Measurements from ENCODE around the gene SNAI3.

The SNAI3 gene

DNA sequence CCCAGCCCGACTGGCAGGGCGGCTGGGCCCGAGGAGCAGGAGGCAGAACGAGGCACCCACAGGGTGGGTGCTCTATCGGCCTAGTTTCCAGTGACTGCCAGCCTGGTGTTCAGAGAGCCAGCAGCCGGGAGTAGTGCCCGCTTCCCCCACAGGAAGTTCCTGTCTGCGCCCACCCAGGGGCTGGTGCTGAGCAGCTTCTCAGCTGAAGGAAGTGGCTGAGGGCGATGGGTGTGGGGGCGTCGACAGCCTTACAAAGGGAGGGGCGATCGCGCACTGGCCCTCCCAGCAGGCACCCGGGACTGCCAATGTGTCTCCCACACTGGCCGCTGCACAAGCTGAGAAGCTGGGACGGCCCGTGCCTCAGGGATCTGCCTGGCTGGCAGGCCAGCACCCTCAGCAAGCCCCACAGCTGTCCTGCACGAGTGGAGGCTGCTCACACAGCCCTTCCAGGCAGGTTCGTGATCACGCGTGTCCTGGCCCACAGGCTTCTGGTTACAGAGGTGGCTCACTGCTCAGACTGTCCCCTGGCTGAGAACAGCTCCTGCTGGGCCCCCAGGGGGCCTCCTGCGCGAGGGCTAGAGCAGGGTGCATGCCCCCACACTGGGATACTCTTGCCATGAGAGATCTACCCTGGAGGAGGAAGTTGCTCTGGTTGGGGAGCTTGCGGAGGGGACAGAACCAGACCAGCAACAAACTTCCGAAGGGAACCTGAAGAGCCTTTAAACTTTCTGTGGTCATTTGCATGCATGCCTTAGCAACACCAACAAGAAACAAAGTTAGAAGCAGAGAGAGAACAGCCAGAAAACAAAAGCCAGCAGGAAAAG, 17.4 kb upstream of the SNAI3 start:
- DNase-seq: no peak

- DNase-seq: no peak
Measured at GRCh38 chr16:88702371-88703210, 16.3 kb upstream of the SNAI3 start.

DNA sequence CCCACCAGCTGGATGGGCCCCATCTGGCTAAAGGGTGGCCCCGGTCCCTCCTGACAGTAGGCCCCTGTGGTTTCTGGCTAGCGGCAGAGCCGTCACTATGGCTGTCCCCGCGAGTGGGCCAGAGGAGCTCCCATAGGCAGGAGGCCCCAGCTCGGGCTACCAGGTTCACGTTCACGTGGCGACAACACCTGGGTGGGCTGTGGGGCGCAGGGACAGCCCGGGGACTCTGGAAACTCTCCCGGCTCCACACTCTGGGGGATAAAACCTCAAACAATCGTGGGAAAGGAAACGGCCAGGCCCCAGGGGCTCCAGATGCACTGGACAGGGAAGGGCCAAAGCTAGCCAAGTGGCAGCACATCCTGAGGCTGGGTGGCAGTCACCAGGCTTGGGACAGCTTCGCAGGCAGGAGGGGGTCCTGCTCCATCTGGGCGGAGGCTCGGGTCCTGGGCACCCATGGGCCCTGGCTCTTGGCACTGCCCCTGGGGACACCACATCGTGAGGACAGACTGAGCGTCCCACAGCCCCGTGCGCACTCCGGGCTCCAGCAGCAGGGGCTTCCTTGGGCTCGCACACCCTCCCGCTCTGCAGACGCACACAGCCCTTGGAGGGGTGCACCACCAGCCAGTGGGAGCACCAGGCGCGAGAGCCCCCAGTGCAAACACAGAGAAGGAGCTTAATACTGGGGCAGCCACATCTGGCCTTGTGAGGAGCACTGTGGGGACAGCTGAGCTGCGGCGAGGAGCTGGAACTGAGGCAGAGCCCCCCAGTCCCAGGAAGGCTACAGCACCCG, 15.5 kb upstream of the SNAI3 start:
- no peak for DNase-seq

GRCh38 chr16:88700636-88701482, 14.6 kb upstream of the SNAI3 start:
- no peak for DNase-seq

DNA sequence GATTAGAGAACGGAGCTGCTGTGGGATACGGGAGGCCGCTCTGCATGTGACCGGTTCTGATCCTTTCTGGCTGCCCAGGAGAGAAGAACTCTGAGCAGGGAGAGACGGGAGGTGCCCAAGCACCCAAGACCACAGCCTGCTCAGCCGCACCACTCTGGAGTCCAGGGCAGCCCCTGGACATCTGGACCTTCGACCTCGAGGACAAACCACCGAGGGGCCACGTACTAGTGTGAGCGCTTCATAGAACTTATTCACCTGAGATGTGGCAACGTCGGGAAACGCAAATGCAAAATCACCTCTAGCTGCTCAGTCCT, 14.0 kb upstream of the SNAI3 start:
- no peak for DNase-seq

- DNase-seq: no peak
Measured at GRCh38 chr16:88699180-88699579, 12.9 kb upstream of the SNAI3 start.

DNA sequence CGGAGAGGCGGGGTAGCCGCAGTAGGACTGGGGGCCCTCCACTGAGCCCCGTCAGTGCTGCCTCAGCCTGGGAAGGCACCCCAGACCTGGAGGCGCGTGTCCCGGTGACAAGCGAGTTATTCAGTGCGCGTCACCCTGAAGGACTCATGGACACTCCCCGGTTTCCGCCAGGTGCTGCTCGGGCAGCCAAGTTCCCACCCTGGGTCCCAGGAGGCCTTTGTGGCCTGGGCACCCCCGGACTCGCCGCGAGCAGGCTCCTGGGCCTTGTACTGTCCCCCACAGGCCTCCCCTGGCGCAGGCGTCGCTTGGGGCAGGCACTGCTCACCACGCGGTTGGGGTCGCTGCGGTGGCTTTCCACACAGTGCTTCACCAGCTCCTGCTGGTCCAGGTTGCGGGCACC, 12.3 kb upstream of the SNAI3 start:
- DNase-seq: no peak

GRCh38 chr16:88697831-88698615, 11.7 kb upstream of the SNAI3 start:
- no peak for DNase-seq

DNA sequence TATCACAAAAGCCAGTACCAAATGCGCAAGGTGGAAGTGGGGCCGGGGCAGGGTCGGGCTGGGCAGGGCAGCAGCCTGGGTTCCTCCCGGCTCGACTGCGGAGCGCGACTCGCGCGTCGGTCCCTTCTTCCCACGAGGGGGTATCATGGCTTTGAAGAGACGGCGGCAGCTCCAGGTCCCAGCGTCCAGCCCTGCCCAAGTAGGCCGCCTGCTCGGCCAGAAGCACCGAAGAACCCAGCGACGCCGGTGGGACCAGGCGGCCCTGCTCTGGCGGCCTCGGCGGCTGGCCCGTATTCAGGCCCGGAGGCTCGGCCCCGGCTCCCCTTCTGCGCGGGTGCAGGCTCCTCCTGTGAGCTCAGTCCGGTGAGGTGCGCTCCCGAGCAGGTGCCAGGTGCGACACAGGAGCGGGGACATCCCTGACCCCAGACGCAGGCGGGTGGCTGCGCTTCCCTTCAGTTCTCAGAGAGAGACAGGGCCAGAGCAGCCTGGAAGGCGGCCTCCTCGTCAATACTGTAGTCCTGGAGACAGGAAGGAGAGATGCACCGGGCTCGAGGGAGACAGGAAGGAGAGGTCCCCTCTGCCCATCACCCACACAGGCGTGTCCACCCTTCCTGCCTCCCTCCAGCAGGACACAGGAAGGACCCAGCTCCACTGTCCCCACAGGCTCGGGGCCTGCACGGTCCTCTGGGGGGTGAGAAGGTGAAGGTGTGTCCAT, 11.0 kb upstream of the SNAI3 start:
- DNase-seq: no peak

DNA sequence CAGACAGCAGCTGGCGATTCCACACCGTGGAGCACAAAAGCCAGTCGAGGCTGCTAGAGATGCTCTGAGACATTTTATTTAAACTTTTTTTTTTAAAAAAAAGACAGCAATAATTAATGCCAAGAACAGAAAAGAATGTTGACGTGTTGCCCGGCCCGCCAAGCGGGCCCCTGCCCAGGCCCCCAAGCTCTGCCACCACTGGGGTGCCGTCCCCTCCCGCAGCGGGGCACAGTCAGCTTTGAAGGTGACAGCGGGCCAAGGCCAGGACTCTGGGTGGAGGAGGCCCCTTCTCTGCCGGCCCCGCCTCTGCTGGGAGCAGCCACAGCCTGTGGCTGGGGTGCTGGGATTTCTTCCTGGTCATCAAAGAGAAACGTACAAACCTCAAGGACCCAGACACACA, 10.1 kb upstream of the SNAI3 start:
- no peak for DNase-seq

DNA sequence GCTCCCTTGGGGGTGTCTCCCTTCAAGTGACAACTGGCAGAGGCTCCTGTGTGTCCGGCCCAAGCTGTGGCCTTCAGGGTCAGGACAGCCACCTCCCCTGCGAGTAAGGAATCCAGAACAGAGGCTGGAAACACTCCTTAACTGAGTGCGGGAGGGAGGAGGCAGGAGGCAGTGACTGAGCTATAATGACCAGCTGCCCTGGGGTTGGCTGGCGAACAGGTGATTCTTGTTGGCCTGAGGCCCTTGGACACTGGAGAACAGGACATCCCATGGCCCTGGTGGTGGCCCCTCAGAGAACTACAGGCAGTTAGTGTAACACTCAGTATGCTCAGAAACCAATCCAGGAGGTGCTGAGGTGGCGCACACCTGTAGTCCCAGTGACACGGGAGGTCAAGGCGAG, 9.4 kb upstream of the SNAI3 start:
- DNase-seq: no peak

DNA sequence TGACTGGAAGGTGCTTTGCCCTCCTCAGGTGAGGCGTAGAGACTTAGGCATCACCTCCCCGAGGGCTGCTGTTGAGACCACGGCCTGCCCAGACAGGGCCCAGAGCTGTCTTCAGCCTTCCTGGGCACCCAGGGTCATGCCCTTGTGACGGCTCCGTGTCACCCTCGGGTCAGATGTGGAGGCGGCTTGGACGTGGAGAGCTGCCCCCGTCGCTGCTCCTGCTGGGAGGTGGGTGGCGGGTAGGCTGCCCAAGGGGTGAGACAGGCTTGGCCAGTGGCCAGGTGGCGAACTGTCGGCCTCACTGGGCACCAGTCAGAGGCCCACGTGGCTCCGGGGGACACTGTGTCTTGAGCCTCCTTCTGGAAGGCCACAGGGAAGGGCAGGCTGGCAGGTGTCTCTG, 8.9 kb upstream of the SNAI3 start:
- no peak for DNase-seq

- no peak for DNase-seq
Measured at GRCh38 chr16:88694221-88695087, 8.1 kb upstream of the SNAI3 start.

GRCh38 chr16:88693420-88694177, 7.3 kb upstream of the SNAI3 start:
- DNase-seq: no peak

GRCh38 chr16:88692861-88693260, 6.6 kb upstream of the SNAI3 start:
- DNase-seq: no peak

DNA sequence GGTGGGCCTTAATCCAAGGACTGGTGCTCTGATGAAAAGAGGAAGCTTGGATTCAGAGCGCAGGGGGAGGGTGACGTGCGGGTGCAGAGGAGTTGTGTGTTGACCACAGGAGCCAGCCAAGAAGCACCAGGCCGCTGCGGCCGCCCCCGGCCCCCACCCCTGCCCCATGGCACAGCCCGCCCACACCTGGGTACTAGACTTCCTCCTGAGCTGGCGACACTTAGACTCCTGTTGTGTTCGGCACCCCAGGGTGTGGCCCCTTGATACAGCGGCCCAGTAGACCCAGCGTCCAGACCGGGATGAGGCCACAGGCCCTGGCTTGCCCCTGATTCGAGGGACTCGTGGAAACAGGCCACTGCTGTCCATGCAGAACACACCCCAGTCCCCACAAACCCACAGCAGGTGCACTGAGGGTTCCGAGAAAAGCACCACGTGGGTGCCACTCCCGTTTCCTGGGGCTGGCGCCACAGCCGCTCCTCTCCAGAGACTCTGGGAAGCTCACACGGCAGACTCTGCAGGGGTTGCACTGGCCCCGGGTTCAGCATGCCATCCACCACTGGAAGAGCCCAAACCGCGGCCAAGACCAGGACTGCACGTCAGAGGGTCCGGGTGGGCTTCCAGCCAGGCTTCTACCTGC, 5.7 kb upstream of the SNAI3 start:
- DNase-seq: no peak

DNA sequence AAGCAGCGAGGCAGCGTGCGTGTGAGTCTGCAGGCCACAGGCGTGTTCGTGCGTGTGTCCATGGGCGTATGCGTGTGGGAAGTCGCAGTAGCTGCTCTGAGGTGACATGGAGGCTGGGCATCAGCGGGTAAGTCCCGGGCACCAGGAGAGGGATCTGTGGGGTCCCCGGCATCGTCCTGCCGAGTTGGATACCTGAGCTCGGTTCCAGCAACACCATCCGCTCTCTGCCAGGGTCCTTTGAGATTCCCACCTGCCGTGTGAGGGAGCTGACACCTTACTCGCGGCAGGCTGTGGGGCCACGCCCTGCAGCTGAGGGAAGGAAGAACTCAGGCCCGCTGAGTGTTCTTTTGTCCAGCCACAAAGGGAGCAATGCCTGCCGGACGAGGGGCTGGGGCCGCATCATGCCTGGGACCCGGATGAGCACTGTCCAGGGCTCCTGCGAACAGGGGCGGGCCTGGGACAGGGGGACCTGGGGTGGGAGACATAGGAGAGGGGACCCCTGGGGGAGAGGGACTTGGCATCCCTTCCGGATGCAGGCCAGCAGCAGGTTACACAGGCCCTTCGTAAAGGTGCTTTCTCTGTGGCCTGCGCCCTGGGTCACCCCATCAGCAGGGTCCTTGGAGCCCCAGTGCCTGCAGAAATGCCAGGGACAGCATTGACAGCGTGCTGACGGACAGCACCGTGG, 5.0 kb upstream of the SNAI3 start:
- no peak for DNase-seq
